HG02970 (cell line): ENCODE measurements around the gene ZNF429.
"Not testable (repeated sequence)": the region's sequence is repeated elsewhere in the genome, so short reads cannot be mapped to it uniquely, and the experiment has no call there.

Experiments
- ATAC-seq: cut with Tn5 transposase; IDR thresholded peaks from one replicate; pipeline ENCODE4 v1.9.1; 2021; ENCODE audit warnings: mild to moderate bottlenecking, moderate library complexity, moderate number of reproducible peaks; ENCODE audit not compliant: unreplicated experiment, low FRiP score

Gene ZNF429

DNA sequence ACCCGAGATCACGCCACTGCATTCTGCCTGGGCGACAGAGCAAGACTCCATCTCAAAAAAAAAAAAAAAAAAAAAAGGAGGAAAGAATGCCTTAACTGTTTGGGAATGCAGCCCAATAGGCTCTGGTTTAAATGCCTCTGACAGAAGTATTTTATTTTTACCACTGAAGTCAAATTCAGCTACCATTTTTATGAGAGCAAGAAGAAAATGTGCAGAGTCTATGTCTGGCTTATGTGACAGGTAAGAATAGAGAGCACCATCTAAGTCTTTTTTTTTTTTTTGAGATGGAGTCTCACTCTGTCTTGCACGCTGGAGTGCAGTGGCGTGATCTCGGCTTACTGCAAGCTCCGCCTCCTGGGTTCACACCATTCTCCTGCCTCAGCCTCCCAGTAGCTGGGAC lies 7.2 kb downstream of the ZNF429 start:
- not testable (repeated sequence) for ATAC-seq

- no peak for ATAC-seq
Measured at GRCh38 chr19:21513651-21514050, 8.2 kb downstream of the ZNF429 start.

DNA sequence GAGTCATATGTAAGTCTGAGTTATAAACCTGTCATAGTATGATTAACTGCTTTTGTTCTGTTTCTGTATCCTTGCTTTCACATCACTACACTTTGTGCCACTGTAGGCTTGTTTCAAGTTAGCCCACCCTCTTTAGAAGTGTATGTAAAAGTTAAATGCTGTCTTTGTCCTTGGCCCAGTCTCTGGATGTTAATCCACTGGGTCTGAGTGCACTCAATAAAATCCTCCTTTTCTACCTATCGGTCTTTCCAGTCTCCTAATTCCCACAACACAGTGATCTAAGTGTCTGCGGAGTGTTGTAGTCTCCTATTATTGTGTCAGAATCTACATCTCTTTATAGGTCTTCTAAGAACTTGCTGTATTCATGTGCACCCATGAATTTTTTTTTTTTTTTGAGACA lies 14.1 kb downstream of the ZNF429 start:
- ATAC-seq, result no peak

DNA sequence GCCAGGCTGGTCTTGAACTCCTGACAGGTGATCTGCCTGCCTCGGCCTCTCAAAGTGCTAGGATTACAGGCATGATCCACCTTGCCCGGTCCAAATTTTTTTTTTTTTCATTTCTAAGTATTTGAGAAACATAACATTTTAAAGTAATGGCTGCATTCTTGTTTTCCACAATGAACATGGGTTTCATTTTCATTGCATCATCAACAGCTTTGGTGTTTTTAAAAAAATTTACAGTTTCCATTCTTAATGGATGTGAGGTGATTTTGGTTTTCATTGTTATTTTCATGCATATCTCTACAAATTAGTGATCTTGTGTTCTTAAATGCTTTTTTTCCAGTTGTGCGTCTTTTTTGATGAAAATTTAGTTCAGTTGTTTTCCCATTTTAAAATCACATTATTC lies 27.5 kb downstream of the ZNF429 start:
- ATAC-seq, result no peak

DNA sequence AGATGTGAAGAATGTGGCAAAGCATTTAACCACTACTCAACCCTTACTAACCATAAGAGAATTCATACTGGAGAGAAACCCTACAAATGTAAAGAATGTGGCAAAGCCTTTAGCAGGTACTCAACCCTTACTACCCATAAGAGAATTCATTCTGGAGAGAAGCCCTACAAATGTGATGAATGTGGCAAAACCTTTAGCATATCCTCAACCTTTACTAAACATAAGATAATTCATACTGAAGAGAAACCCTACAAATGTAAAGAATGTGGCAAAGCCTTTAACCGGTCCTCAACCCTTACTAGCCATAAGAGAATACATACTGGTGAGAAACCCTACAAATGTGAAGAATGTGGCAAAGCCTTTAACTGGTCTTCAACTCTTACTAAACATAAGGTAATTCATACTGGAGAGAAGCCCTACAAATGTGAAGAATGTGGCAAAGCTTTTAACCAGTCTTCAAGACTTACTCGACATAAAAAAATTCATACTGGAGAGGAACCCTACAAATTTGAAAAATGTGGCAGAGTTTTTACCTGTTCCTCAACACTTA lies 31.4 kb downstream of the ZNF429 start:
- not testable (repeated sequence) for ATAC-seq

DNA sequence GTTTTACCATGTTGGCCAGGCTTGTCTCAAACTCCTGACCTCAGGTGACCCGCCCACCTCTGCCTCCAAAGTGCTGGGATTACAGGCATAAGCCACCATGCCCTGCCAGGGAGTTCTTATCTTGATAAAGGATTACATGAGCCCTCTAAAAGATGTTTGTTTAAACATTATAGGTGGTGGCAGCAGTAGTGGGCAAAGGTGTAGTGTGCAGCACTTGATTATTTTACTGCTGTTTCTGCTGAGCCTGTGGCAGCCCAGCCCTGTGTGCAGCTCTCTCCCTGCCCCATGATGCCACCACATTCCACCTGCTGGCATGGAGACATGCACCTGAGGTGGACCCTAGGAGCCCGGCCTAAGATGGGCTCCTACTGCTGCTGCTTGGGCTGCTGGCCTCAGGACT lies 54.0 kb downstream of the ZNF429 start:
- ATAC-seq, result no peak

- ATAC-seq, result no peak
Measured at GRCh38 chr19:21564406-21564805, 59.0 kb downstream of the ZNF429 start.

DNA sequence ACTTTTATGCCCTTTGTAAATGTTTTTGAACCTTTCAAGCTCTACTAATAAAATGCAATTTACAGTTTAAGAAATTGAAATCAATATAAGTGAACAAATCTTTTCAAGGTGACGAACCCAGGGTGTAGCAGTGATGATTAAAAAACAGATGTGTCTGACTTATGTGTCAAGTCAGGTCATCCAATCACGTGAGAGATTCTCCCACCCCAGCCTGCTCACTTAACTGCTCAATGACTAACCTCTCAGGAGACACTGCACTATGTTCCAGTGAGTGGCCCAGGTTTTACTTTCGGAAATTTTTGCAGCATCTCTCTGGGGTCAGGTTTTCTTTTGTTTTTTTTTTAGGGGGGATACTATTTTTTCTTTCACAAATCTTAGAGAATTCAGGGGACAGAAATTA lies 60.7 kb downstream of the ZNF429 start:
- ATAC-seq, result no peak

GRCh38 chr19:21567806-21568205 lies 62.4 kb downstream of the ZNF429 start:
- ATAC-seq, result not testable (repeated sequence)

DNA sequence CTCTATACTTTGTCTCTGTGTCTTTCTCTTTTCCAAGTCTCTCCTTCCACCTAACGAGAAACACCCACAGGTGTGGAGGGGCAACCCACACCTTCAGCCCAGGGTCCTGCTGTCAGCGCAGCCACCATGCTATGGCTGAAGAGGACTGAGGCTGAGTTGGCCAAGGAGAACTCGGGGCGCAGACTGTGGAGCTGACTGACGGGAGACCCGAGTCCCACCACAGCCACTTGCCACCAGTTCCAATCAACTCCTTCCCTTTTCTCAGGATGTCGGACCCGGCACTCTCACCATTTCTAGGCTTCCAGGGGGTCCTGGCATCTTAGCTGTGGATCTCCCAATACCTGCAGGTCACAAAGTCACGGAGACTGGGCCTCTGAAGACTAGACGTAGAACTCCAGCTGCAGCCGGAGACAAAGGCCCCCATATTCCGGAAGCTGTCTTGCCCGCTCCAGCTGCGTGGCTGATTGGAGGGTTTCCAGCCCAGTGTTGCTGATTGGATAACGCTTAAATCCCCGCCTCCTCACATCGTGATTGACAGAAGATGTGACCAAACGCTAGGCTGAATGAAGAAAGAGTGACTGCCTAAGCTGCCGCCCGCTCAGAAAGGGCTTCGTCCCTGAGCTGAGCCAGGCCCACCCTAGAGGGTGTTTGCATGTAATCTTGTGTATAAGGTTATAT lies 63.6 kb downstream of the ZNF429 start:
- ATAC-seq, result no peak

- ATAC-seq, result no peak
Measured at GRCh38 chr19:21569494-21569865, 64.1 kb downstream of the ZNF429 start.

DNA sequence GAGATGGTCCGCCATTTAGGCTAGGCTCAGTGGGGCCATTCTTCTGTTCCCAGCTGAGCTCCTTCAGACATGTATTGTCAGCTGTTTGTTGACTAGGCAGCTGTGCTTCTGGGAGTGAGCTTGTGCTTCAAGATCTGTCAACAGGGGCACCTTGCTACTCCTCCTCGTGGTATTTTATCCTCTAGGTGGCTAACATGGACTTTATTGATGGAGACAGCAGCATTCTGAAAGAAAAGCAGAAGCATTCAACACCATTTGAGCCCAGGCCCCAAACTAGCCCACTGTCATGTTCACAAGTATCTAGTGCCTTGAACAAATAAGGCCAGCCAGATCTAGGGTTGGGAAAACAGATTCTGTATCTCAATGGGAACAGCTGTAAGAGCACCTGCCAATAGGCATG lies 65.9 kb downstream of the ZNF429 start:
- ATAC-seq, result no peak

DNA sequence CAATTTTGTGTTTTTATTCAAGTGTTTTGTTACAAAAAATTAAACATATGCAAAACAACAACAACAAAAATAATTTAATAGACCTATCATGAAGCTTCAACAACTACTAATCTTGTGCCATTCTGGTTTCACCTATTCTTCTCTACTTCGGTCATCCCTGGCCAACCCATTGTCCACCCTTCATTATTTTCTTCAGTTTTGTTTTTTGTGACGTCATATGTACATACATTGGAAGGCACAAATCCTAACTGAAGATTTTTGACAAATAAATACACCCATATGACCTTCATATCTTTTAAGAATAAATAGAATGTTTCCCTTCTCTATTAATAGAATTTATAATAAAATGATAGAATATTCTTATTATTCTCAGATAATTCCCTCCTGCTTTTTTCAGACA lies 69.2 kb downstream of the ZNF429 start:
- no peak for ATAC-seq

DNA sequence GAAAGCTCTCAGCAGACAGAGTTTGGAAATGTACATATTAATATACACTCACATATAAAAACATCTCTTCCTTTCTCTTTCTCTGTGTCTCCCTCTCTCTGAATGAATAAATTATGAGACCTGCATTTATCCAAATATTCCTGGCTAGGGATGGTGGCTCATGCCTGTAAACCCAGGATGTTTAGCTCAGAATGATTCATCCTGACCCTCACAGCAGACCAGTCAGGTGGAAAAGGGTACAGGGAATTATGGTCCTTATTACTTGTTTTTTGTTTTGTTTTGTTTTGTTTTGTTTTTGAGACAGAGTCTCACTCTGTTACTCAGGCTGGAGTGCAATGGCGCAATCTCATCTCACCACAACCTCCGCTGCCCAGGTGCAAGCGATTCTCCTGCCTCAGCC lies 71.1 kb downstream of the ZNF429 start:
- ATAC-seq, result no peak

- no peak for ATAC-seq
Measured at GRCh38 chr19:21580101-21580500, 74.7 kb downstream of the ZNF429 start.

- ATAC-seq, result no peak
Measured at GRCh38 chr19:21580818-21581217, 75.4 kb downstream of the ZNF429 start.

DNA sequence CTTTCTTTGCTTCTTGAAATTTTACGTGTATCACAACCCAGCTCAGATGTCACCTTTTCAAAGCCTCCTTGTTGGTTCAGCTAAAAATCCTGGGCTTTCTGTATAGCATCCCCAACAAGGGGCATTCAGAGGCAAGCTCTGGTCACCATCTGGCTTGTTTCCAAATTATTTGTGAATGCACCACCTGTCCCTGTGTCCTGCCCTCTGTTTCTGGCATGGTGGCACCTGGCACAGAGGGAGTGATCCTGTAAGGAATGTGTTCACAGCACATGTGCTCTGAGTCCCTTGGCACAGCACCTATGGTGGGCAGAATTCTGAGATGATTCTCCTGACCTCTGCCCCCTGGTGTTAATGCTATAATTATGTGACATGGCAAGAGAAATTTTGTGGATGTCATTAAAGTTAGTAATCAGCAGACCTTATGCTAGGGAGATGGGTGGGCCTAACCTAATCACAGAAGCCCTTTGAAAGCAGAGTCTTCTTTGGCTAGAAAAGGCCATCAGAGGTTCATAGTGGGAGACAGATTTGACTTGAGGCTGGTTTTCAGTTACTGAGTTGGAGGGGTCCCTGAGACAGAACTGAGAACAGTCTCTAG lies 76.3 kb downstream of the ZNF429 start:
- ATAC-seq, result no peak

DNA sequence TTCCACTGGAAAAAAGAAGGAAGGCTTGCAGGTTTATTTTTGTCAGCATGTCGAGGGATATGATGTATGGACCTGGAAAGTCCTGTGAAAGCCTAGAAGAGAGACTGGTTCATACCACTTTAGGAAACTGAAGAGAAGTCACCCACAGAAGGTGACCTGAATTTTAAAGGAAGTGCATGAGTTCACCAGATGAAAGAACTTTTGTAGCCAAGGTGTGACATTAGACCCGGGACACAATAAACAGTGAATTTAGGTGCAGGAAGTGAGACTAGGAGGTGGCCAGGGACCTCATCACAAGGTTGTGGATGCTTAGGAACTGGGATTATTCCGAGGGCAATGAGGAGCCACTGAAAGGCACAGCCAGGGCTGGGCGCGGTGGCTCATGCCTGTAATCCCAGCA lies 79.1 kb downstream of the ZNF429 start:
- ATAC-seq, result no peak

GRCh38 chr19:21585281-21585890 lies 80.0 kb downstream of the ZNF429 start:
- no peak for ATAC-seq

DNA sequence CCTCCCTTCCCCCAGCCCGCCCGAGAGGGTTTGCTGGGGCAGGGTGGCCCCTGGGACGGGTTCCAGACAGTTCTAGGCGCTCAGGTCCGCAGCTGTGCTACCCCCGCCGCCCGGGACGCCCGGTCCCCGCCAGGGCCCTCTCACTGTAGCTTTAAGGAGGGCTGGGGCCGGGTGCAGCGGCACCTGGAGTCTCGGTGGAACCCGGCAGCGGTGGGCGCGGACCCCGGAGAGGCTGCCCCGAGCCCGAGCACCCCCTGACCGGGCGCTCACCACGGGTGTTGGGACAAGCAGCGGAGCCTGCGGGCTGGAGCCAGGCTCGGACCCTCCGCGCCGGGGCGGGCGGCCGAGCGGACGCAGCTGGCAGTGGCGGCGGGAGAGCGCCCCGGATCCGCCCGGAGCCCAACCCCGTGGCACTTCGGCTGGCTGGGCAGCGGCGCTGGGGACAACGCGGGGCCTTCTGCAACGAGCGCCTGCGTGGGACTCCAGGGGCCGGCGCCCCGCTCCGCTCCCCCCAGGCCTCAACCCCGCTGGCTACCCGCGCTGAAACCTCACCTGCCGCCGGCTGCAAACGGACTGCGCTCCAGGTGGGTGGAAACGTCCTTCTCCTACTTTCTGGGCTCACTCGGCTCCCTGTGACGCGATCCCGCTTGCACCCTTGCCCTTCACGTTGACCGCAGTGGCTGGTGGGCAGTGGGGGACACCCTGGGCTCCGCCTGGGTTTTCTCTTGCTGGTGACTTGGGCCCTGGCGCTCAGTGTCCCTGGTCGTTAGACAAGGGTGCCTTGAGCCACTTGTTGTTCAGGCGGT lies 81.1 kb downstream of the ZNF429 start:
- ATAC-seq, result no peak

DNA sequence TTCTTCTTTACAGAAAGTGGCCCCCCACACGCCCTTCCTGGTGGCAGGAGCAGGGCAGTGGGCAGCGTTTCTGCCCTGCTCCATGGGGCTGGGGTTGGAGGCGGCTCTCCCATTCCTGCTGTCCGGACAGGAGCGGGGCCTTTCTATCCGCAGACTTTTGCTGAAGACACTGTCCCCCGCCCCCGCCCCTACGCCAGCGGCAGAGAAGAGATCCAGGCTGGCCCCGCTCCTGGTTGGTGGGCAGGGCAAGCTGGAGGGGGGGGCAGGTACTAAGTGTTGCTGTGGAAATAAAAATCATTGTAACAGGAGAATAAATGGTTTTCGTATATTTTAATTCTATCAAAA lies 81.7 kb downstream of the ZNF429 start:
- no peak for ATAC-seq
